ENCODE data around the gene RIMOC1.

DNA sequence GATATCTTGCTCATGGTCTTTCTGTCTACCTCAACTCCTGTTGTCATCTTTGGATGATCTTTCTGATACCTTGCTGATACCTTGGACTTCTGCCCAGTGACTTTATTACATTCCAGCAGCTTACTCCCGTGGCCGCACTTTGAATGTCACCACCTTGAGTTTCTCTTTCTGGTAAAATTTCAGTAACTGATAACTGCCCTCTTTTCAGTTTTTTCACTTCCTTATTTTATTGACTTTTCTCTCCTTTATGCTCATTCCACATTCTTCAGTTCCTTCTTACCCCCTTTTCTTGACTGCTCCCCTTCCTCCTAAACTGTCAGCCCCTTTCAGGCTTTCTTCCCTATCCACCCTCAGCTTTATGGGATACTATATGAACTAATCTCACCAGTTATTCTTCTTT lies 14.0 kb downstream of the RIMOC1 start:
- TF ChIP-seq CTCF (IDR thresholded peaks at IDR 0.05), result no peak
- TF ChIP-seq EZH2 (IDR thresholded peaks at IDR 0.05; ENCODE audit: borderline replicate concordance, insufficient read depth, low read depth, low read length, poor library complexity, severe bottlenecking), result no peak

Measured in B cell (primary cell).